HG02884 (cell line): ENCODE results near the gene CHMP4A.

ENCODE experiments used
- ATAC-seq: cut with Tn5 transposase; IDR thresholded peaks from one replicate; pipeline ENCODE4 v1.9.1; 2021; ENCODE audit warnings: mild to moderate bottlenecking, moderate library complexity; ENCODE audit not compliant: unreplicated experiment

Gene CHMP4A

GRCh38 chr14:24196071-24197055 is 16.9 kb downstream of the CHMP4A start:
- ATAC-seq = peak; percentile 21

DNA sequence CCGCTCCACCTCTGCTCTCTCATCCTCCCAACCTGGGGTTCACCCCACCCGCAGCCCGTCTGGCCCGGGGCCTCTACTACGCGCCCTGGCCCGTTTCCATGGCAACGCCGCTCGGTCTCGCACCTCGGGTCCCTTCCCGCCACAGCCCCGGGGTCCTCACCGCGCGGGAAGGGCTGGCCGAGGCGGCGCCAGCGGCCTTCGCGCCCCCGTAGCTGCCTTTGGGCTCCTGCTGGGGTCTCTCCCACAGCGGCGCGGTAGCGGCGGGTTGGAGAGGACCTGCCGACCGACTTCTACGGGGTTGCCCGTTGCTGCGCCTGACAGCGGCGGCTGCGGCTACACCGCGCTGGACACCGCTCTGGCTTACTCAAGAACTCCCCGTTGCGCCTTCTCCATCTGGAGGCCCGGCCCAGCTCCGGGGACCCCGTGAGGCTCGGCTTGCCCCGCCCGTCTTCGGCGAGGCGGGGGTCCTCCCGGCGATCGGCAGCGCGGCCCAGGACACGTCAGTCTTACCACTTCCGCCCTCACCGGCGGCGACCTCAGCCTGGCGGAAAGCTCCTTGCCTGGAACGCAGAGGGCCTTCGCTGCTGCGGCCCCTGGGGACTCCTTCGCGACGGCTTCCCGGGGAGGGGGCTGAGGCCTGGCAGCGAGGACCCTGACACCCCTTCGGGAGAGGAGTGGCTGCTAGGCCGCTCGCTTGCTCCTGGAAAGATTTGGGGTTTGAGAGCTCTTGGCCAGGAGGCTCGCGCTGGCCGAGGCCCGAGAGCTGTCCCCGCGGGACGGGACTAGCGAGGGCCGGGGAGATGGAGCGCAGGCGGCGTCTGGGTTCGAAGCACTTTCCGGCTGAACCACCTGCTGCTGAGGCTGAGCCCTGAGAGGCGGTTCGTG is 17.9 kb downstream of the CHMP4A start, which contains the start of gene TM9SF1:
Gene TM9SF1, minus strand, starts transcription at position 256 of the 885 bp plus-strand sequence. CDS start 422 bp downstream, outside the sequence.
- ATAC-seq = peak; percentile 69

DNA sequence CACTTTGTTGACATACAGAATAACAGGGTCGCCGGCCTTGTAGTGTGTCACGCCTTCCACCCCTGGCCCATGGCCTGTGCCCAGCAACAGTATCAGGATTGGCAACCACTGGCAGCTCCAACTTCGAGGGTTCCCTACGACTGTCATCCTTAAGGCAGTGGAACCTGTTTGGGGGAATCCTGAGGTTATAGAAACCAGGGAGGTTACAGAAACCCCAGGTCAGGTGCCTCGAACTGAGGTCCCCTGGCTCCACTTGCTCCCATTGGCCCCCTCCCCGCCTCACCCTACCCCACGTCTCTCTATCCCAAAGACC is 18.5 kb downstream of the CHMP4A start:
- ATAC-seq = no peak

- no peak for ATAC-seq
Observed at GRCh38 chr14:24194186-24194872, 19.0 kb downstream of the CHMP4A start.

DNA sequence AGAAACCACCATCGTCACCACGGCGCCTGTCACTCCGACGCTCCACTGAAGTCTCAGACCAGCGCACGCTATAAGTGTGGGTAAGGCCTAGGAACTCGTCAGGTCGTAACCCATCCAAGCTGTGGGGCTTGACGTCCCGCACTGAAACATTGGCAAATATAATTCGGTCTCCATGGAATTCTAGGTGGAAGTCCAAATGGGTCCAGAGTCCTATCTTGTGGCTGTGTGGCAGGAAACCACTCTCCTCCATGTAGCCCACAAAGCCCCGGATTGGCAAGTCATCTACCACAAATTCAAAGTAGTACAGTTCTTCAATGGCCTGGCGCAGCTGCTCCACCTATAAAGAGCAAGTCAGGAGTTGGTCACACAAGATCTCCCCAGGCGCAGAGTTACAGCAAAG is 20.4 kb downstream of the CHMP4A start:
- ATAC-seq = no peak

GRCh38 chr14:24190416-24190815 is 22.9 kb downstream of the CHMP4A start:
- no peak for ATAC-seq

DNA sequence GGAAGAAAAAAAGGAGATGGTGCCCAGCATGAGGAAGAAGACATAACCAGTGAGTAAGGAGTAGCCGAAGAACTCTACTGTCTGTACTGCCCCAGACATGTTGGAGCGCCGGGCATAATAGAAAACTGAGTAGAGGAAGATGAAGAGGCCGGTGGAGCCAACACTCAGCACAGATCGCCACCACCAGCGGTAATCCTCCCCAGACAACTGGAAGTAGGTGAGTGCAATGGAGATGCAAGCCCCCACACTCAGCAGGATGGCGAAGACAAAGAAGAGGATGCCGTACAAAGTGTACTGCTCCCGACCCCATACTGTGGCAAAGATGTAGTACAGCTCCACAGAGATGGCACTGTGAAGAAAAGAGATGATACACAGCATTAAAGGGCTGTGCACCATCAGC is 23.8 kb downstream of the CHMP4A start:
- ATAC-seq = no peak

GRCh38 chr14:24189059-24189375 is 24.3 kb downstream of the CHMP4A start:
- no peak for ATAC-seq

GRCh38 chr14:24188251-24189058 is 24.8 kb downstream of the CHMP4A start, which contains the start of gene IPO4:
Gene IPO4 (minus strand): TSS chr14:24188816. CDS start chr14:24188787, 29 bp downstream.
- peak; percentile 87 for ATAC-seq

DNA sequence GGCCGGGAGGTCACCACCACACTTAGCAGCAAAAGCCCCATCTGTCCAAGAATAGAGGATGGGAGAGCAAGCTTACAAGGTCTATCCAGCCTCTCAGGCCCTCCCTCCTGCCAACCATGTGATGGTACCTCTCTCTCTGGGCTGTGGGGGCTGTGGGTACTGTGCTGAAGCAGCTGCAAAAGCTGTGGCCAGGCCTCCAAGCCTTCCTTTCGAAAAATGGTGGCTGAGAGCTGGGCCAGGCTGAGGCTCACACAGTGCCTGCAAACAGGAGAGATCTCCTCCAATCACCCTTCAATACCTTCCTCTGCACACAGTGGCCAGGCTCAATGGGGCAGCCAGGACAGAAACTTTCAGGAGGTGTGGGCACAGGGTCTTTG is 25.8 kb downstream of the CHMP4A start:
- ATAC-seq = no peak

DNA sequence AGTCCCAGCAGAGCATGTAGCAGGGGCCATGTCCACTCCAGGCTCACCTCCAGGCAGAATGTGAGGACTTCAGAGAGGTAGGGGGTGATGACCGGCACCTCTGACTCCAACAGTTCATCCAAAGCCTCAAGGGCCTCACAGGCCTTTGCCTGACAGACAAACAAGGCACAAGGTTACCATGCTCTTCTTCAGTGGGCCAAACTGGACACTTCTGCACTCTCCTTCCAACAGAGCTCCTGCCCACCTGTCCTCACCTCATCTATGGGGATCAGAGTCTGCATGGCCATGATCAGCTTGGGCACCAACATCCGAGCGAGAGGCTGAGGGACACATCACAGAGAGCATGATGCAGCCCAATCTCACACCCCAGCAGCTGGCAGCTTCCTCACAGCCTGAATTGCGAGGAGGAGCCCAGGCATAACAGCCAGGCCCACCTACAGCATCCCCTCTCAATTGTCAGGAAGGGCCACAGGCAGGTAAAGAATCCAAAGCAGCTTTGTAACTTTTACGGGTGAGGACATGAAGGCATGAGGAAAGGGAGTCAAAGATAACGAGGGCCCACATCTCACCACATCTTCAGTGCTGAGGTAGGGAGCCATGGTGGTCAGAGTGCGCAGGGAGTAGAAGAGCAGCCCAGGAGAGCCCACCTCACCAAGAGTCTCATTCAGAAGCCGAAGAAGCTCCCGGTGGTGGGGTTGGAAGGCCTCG is 26.3 kb downstream of the CHMP4A start:
- no peak for ATAC-seq

DNA sequence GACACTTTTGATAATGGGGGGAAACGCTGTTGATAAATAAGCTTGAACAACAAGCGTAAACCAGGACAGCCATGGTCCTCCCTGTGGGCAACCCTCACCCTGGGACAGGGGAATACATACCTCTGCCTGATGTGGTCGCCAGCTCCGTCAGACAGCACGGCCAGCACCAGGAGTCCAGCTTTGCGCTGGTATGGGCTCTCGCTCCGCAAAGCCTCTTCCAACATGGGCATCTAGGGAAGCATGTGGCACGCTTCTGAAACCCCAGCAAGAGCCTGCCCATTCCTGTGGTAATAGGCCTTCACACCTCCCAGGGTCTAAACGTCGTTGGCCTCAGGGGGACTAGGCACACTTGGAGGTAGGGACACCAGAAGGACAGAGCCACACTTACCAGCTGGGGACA is 27.5 kb downstream of the CHMP4A start:
- ATAC-seq = no peak

GRCh38 chr14:24185026-24185425 is 28.3 kb downstream of the CHMP4A start:
- ATAC-seq = no peak

DNA sequence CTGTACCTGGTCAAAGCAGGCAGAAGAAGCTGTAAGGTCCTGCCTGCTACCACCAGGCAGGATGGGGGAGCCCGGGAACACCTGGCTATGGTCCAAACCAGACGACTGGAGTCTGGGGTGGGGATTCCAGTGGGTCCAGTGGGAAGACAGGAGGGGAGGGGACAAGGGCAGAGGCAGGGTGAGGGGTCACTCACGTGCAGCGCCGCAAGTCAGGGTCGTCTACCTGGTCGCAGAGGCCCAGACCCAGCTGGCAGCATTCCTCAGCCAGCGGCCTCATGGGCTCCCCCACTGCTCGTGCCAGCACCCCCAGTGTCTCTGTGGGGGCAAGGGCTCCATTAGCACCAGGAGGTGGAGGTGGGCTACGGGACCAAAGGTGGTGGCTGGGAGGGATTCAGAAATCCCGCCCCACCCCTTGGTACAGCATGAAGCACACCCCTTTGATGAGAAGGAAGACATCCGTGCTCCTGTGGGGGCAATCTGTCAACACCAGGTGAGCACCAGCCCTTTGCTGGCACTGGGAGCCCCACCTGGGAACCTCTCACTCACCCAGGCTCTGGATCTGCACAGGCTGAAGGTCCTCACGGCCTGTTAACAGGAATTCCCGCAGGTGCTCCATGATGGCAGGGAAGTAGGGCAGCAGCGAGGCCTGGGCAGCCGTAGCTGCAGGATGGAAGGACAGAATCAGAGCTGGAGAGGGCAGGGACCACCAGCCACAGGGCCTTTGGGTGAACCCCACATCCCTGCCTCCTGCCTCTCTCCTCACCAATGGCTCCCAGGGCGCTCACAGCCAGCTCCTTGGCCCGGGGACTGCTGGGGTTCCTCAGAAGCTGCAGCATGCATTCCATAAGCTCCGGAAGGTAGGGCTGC is 29.0 kb downstream of the CHMP4A start:
- ATAC-seq = no peak

DNA sequence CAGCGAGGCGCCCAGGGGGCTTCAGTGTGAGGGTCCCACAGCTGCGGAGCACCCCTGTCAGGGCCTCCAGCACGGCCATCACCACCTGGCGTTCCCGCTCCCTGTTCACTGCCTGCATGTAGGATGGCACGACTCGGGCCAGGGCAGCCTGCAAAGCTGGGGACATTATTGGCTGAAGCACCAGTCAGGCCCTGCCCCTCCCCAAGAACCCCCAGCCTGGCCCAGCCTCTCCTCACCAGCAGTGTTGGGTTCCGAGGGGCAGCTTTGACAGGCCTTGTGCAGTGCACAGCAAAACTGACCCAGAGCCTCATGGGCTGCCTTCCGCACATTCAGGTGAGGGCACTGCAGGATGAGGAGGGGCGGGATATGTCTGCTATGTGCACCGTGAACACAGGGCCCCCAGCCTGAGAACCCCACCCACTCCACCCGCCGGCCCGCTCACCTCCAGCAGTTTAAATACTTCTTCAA is 30.2 kb downstream of the CHMP4A start:
- no peak for ATAC-seq

- ATAC-seq = no peak
Observed at GRCh38 chr14:24182110-24182882, 31.0 kb downstream of the CHMP4A start.

GRCh38 chr14:24181371-24182077 is 31.8 kb downstream of the CHMP4A start:
- no peak for ATAC-seq
